ENCODE data around the gene CHAF1B.
"Not testable (repeated sequence)": the region's sequence is repeated elsewhere in the genome, so short reads cannot be mapped to it uniquely, and the experiment has no call there.

The CHAF1B gene

DNA sequence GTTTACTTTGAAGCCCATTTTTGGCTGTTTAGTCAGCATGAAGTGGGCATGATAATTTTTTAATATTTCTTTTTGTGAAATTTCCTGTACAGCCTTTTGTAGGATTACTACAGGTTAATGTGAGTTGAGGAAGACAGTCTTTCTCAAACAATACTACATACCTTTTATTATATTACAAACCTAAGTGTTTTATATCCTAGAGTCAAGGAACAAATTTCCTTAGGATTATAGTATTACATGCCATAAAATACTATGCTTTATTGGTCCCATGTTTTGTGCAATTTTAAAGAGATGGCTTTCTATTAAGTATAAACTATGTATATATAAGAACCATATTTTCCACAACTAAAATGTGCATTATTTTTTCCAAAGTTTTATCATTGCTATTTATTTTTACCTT, 9.2 kb upstream of the CHAF1B start:
- H3K4me3 ChIP-seq (ENCODE audit: low read length), result no peak overlapping the region
- DNase-seq (ENCODE audit: low read depth), result no peak
- TF ChIP-seq, protein P1, sequence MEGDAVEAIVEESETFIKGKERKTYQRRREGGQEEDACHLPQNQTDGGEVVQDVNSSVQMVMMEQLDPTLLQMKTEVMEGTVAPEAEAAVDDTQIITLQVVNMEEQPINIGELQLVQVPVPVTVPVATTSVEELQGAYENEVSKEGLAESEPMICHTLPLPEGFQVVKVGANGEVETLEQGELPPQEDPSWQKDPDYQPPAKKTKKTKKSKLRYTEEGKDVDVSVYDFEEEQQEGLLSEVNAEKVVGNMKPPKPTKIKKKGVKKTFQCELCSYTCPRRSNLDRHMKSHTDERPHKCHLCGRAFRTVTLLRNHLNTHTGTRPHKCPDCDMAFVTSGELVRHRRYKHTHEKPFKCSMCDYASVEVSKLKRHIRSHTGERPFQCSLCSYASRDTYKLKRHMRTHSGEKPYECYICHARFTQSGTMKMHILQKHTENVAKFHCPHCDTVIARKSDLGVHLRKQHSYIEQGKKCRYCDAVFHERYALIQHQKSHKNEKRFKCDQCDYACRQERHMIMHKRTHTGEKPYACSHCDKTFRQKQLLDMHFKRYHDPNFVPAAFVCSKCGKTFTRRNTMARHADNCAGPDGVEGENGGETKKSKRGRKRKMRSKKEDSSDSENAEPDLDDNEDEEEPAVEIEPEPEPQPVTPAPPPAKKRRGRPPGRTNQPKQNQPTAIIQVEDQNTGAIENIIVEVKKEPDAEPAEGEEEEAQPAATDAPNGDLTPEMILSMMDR (IDR thresholded peaks at IDR 0.05; ENCODE audit: insufficient read depth, low read depth, low read length, missing control alignments), result no peak

DNA sequence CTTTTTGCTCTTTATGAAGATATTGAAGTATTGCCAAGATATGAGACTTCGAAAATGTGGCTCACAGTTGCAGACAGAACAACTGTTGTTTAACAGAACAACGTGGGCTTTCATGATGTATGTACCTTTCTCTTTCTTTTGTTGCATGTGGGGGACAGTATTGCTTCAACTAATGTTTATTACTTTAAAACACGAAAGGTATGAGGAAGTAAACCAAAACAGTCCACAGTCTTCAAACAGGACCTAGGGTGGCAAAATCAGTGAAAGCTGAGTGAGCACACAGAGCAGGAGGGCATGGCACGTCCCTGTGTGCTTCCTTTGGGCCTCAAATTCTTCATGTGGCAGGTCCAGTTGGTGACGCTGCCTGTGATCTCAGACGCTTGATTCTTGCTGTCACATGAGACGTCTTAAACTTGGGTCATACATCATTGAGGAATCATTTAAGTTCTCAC, 7.8 kb upstream of the CHAF1B start:
- no peak overlapping the region for H3K4me3 ChIP-seq (ENCODE audit: low read length)
- DNase-seq (ENCODE audit: low read depth), result no peak
- TF ChIP-seq, protein P1 (IDR thresholded peaks at IDR 0.05; ENCODE audit: insufficient read depth, low read depth, low read length, missing control alignments), result no peak

- TF ChIP-seq, protein P1 (IDR thresholded peaks at IDR 0.05; ENCODE audit: insufficient read depth, low read depth, low read length, missing control alignments), result no peak
- DNase-seq (ENCODE audit: low read depth), result no peak
- no peak overlapping the region for H3K4me3 ChIP-seq (ENCODE audit: low read length)
Observed at GRCh38 chr21:36379251-36379650, 5.9 kb upstream of the CHAF1B start.

DNA sequence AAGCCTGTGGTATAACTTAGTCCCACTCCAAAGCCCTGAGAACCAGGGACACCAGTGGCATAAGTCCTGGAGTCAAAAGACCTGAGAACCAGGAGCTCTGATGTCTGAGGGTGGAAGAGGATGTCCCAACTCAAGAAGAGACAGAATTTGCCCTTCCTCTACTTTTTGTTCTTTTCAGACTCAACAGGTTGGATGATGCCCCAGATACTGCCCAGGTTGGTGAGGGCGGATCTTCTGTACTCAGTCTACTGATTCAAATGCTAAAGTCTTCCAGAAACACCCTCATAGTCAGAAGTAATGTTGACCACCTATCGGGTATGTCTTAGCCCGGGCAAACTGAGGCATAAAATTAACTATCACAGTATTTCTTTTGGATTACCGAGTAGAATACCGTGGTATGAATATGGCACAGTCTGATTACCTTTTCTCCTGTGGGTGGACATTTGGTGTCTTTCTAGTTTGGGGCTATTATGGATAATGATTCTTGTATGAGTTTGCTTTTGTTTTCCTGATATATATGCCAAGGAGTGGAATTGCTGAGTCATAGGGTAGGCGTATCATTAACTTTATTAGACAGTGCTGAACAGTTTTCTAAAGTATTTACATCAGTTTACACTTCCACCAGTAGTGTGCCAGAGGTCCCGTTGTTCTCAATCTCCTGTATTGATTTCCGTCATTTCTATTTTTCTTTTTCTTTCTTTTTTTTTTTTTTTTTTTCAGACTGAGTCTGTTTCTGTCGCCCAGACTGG, 3.2 kb upstream of the CHAF1B start:
- TF ChIP-seq, protein P1 (IDR thresholded peaks at IDR 0.05; ENCODE audit: insufficient read depth, low read depth, low read length, missing control alignments), result no peak
- H3K4me3 ChIP-seq (ENCODE audit: low read length), result no peak overlapping the region
- peak; percentile 22 for DNase-seq (ENCODE audit: low read depth)

GRCh38 chr21:36382722-36383121, 2.5 kb upstream of the CHAF1B start:
- H3K4me3 ChIP-seq (ENCODE audit: low read length); DNase-seq (ENCODE audit: low read depth): not testable (repeated sequence)

- H3K4me3 ChIP-seq (ENCODE audit: low read length), result peak overlapping the region; percentile 6
- DNase-seq (ENCODE audit: low read depth), result no peak
- TF ChIP-seq, protein P1 (IDR thresholded peaks at IDR 0.05; ENCODE audit: insufficient read depth, low read depth, low read length, missing control alignments), result no peak
Observed at GRCh38 chr21:36384885-36385232, 333 bp upstream of the CHAF1B start.

DNA sequence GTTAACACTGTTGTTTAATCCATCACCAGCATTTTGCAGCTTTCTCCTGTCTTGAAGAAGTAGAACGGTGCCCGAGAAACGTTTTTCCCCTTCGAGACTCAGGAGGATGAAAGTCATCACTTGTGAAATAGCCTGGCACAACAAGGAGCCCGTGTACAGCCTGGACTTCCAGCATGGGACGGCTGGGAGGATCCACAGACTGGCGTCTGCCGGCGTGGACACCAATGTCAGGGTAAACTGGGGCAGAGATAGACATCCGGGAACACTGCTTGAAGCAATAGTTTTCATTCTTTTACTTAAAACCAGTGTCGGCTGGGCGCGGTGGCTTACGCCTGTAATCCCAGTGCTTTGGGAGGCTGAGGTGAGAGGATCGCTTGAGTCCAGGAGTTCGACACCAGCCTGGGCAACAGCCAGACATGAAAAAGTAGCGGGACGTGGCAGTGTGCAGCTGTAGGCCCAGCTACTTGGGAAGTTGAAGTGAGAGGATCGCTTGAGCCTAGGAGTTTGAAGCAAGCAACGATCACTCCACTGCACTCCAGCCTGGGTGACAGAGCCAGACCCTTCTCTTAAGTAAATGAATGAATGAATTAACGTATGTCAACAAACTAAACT, 945 bp downstream of the CHAF1B start:
- peak; percentile 20 for DNase-seq (ENCODE audit: low read depth)
- TF ChIP-seq, protein P1 (IDR thresholded peaks at IDR 0.05; ENCODE audit: insufficient read depth, low read depth, low read length, missing control alignments), result no peak
- peak overlapping the region; percentile 44 for H3K4me3 ChIP-seq (ENCODE audit: low read length)
